PC-3 (cell line): ENCODE measurements around the gene QRFPR. TPM values are rescaled to one million over a fixed set of nuclear protein-coding genes. Genes with fewer than 3 reads are reported as not detected.

Experiments used
- ATAC-seq: fragments of 200-7000 bp; cut with Tn5 transposase; 2 replicates; pipeline ENCODE4 v1.9.1; 2020; ENCODE audit warnings: mild to moderate bottlenecking, moderate library complexity
- BruUV-seq: library from RNA; stranded (reverse); fragments of 400-500 nt; replicated peaks from 2 replicates; lab custom pipeline; 2021; lab: Mats Ljungman, UMichigan
- CTCF ChIA-PET: fragments of 300-600 bp; sonication (Branson Sonifier 250); formaldehyde crosslinking; loops from one replicate; lab custom pipeline; 2022; ENCODE audit warnings: antibody characterized with exemption; lab: Charles Lee
- POLR2A ChIA-PET: fragments of 300-600 bp; sonication (Branson Sonifier 250); formaldehyde crosslinking; loops from one replicate; lab custom pipeline; 2022; ENCODE audit warnings: antibody characterized with exemption; ENCODE audit not compliant: unreplicated experiment; lab: Charles Lee
- DNase-seq: peaks from one replicate; pipeline ENCODE4 v3.0.0-alpha.2; 2015
- H2AFZ ChIP-seq: fragments of 300-600 bp; sonication (generic); 2 replicates; pipeline ENCODE4 v1.6.0; 2016; ENCODE audit warnings: antibody characterized with exemption, low read length
- H3F3A ChIP-seq: fragments of 300-600 bp; sonication (generic); one replicate; pipeline ENCODE4 v1.6.0; 2017; ENCODE audit warnings: antibody characterized with exemption, low read length, control low read depth, mild to moderate bottlenecking; ENCODE audit not compliant: unreplicated experiment
- H3K27ac ChIP-seq: fragments of 300-600 bp; sonication (generic); 2 replicates; pipeline ENCODE4 v1.5.1; 2016; ENCODE audit warnings: mild to moderate bottlenecking, low read length
- H3K27me3 ChIP-seq: fragments of 300-600 bp; sonication (generic); 2 replicates; pipeline ENCODE4 v1.6.1; 2016; ENCODE audit warnings: low read length, mixed read lengths
- H3K36me3 ChIP-seq: fragments of 300-600 bp; sonication (generic); 2 replicates; pipeline ENCODE4 v1.6.1; 2016; ENCODE audit warnings: low read depth, mixed run types, low read length, mixed read lengths
- H3K4me1 ChIP-seq: fragments of 300-600 bp; sonication (generic); 2 replicates; pipeline ENCODE4 v1.5.1; 2016; ENCODE audit warnings: low read length; ENCODE audit not compliant: insufficient read depth
- H3K4me2 ChIP-seq: fragments of 300-600 bp; sonication (generic); 2 replicates; pipeline ENCODE4 v1.6.0; 2016; ENCODE audit warnings: low read length
- H3K4me3 ChIP-seq: fragments of 300-600 bp; sonication (generic); 2 replicates; pipeline ENCODE4 v1.5.1; 2016; ENCODE audit warnings: mild to moderate bottlenecking, low read length, mixed read lengths
- H3K79me2 ChIP-seq: fragments of 300-600 bp; sonication (generic); 2 replicates; pipeline ENCODE4 v1.6.1; 2017; ENCODE audit warnings: low read length, mixed read lengths
- H3K9ac ChIP-seq: fragments of 300-600 bp; sonication (generic); 2 replicates; pipeline ENCODE4 v1.6.0; 2016; ENCODE audit warnings: mild to moderate bottlenecking, low read length
- H3K9me2 ChIP-seq: fragments of 300-600 bp; sonication (generic); replicated peaks from 2 replicates; pipeline ENCODE4 v1.6.1; 2016; ENCODE audit warnings: mixed run types, low read length, mixed read lengths
- H3K9me3 ChIP-seq: fragments of 300-600 bp; sonication (generic); 2 replicates; pipeline ENCODE4 v1.6.1; 2016; ENCODE audit warnings: low read length, mixed read lengths
- H4K20me1 ChIP-seq: fragments of 300-600 bp; sonication (generic); 2 replicates; pipeline ENCODE4 v1.6.1; 2016; ENCODE audit warnings: low read length, mixed read lengths
- CTCF ChIP-seq: fragments of 300-600 bp; sonication (generic); conservative IDR thresholded peaks from 2 replicates; pipeline ENCODE4 v1.5.1; 2017; ENCODE audit warnings: antibody characterized with exemption, low read depth, mild to moderate bottlenecking, low read length
- EZH2 ChIP-seq: fragments of 300-600 bp; sonication (generic); IDR thresholded peaks from one replicate; pipeline ENCODE4 v1.6.1; 2017; ENCODE audit warnings: antibody characterized with exemption, mild to moderate bottlenecking, low read length; ENCODE audit not compliant: unreplicated experiment
- EZH2phosphoT487 ChIP-seq: fragments of 300-600 bp; sonication (generic); IDR thresholded peaks from 2 replicates; pipeline ENCODE4 v1.6.1; 2018; ENCODE audit warnings: mild to moderate bottlenecking, antibody characterized with exemption, low read length, borderline replicate concordance
- intact Hi-C: fragments of 100-400 bp; cut with micrococcal nuclease; formaldehyde crosslinking; loops from 2 replicates; pipeline ENCODE4 v1.9.0; 2023
- total RNA-seq: library from RNA; depleted of rRNA; stranded (reverse); fragments of >200 nt; gene quantifications from 2 replicates; pipeline ENCODE4 v1.2.3, GENCODE V29; 2014

QRFPR gene
- total RNA-seq, 1 experiment from 2014 or later, result not detected

- Histone ChIP-seq H3K27me3 (peaks cover 11% of the 10 kb centered on the region; the same call in 1 of the 2 replicates), H3K9me3 (no peaks in the 10 kb centered on the region), H4K20me1 (no peaks in the 10 kb centered on the region), H2AFZ (no peak overlapping the region), H3K36me3 (no peaks in the 10 kb centered on the region), H3K4me1 (no peaks in the 10 kb centered on the region), H3K79me2 (no peaks in the 10 kb centered on the region), H3F3A (no peaks in the 10 kb centered on the region), H3K4me3 (no peak overlapping the region), H3K4me2 (no peak overlapping the region), H3K27ac (no peak overlapping the region), H3K9me2 (no peaks in the 10 kb centered on the region), H3K9ac (no peak overlapping the region)
- ChIA-PET POLR2A (no interaction called here), CTCF (no interaction called here)
- intact Hi-C loops, result no loop called here
- no peak for TF ChIP-seq CTCF
- no peak for TF ChIP-seq EZH2phosphoT487
- no peak for TF ChIP-seq EZH2
- ATAC-seq, result no peak
- DNase-seq, result no peak
- no TSS peak for BruUV-seq
Observed at GRCh38 chr4:121340247-121340646, 40.6 kb downstream of the QRFPR start.

- Histone ChIP-seq H3K4me1 (no peaks in the 10 kb centered on the region), H4K20me1 (no peaks in the 10 kb centered on the region), H3K4me3 (no peak overlapping the region), H3K27me3 (peaks cover 7% of the 10 kb centered on the region; the same call in 1 of the 2 replicates), H3K9me2 (no peaks in the 10 kb centered on the region), H3K36me3 (no peaks in the 10 kb centered on the region), H3K9ac (no peak overlapping the region), H3K9me3 (no peaks in the 10 kb centered on the region), H3K79me2 (no peaks in the 10 kb centered on the region), H3K4me2 (no peak overlapping the region), H3F3A (no peaks in the 10 kb centered on the region), H3K27ac (no peak overlapping the region), H2AFZ (no peak overlapping the region)
- TF ChIP-seq CTCF (no peak), EZH2phosphoT487 (no peak), EZH2 (no peak)
- ChIA-PET CTCF (no interaction called here), POLR2A (no interaction called here)
- no TSS peak for BruUV-seq
- no peak for DNase-seq
- ATAC-seq, result no peak
- intact Hi-C loops, result no loop called here
Observed at GRCh38 chr4:121339824-121340223, 41.0 kb downstream of the QRFPR start.

GRCh38 chr4:121339307-121339706, 41.5 kb downstream of the QRFPR start:
- no peak overlapping the region for H3K9ac ChIP-seq
- H3K4me1 ChIP-seq, result no peaks in the 10 kb centered on the region
- no peak overlapping the region for H3K27ac ChIP-seq
- no peak overlapping the region for H3K4me2 ChIP-seq
- intact Hi-C loops, result no loop called here
- H3K36me3 ChIP-seq, result no peaks in the 10 kb centered on the region
- no peaks in the 10 kb centered on the region for H3F3A ChIP-seq
- ChIA-PET POLR2A (no interaction called here), CTCF (no interaction called here)
- no peaks in the 10 kb centered on the region for H3K9me3 ChIP-seq
- no peaks in the 10 kb centered on the region for H3K9me2 ChIP-seq
- no peaks in the 10 kb centered on the region for H4K20me1 ChIP-seq
- DNase-seq (no peak), ATAC-seq (no peak)
- no peaks in the 10 kb centered on the region for H3K79me2 ChIP-seq
- TF ChIP-seq CTCF (no peak), EZH2phosphoT487 (no peak), EZH2 (no peak)
- H3K4me3 ChIP-seq, result no peak overlapping the region
- H2AFZ ChIP-seq, result no peak overlapping the region
- no TSS peak for BruUV-seq
- peaks cover 5% of the 10 kb centered on the region; the same call in 1 of the 2 replicates for H3K27me3 ChIP-seq
